HepG2 (cell line): ENCODE data around the gene THRB. TPM values are rescaled to one million over a fixed set of nuclear protein-coding genes. Genes with fewer than 3 reads are reported as not detected.

Experiments
- ARID4A ChIP-seq: sonication (generic); formaldehyde crosslinking; IDR thresholded peaks from 2 replicates; pipeline ENCODE4 v1.5.0; 2020; ENCODE audit warnings: mild to moderate bottlenecking, missing genetic modification reagents, borderline replicate concordance
- CBX5 ChIP-seq: sonication (generic); formaldehyde crosslinking; IDR thresholded peaks from 2 replicates; pipeline ENCODE4 v1.4.0; 2020; ENCODE audit warnings: missing genetic modification reagents, borderline replicate concordance
- DZIP1 ChIP-seq: sonication (generic); formaldehyde crosslinking; IDR thresholded peaks from 2 replicates; pipeline ENCODE4 v1.5.0; 2020; ENCODE audit warnings: mild to moderate bottlenecking, missing genetic modification reagents
- GABPB1 ChIP-seq: IDR thresholded peaks from 2 replicates; pipeline ENCODE4 v1.6.1; 2016; ENCODE audit warnings: mild to moderate bottlenecking, missing genetic modification reagents, moderate library complexity, missing compliant biosample characterization
- HNRNPL ChIP-seq: fragments of 200-400 bp; formaldehyde crosslinking; IDR thresholded peaks from 2 replicates; pipeline ENCODE4 v1.6.1; 2017; ENCODE audit warnings: mild to moderate bottlenecking, low read depth, low read length
- MTF2 ChIP-seq: sonication (generic); formaldehyde crosslinking; IDR thresholded peaks from 2 replicates; pipeline ENCODE4 v1.5.0; 2020; ENCODE audit warnings: missing genetic modification reagents, borderline replicate concordance
- POLR2A ChIP-seq, 2 experiments: IDR thresholded peaks; 2 replicates each; pipeline ENCODE4 v1.6.1; 2011; ENCODE audit warnings: low read depth in 2 of 2, low read length in 2 of 2, mild to moderate bottlenecking in 1 of 2, moderate library complexity in 1 of 2; ENCODE audit not compliant: insufficient read depth in 1 of 2
- TBX2 ChIP-seq: sonication (generic); formaldehyde crosslinking; IDR thresholded peaks from 2 replicates; pipeline ENCODE4 v1.5.0; 2020; ENCODE audit warnings: missing genetic modification reagents, mild to moderate bottlenecking, borderline replicate concordance
- ZBED4 ChIP-seq: sonication (generic); formaldehyde crosslinking; IDR thresholded peaks from 2 replicates; pipeline ENCODE4 v1.4.0; 2020; ENCODE audit warnings: missing genetic modification reagents, borderline replicate concordance
- ZBTB37 ChIP-seq: sonication (generic); formaldehyde crosslinking; IDR thresholded peaks from 2 replicates; pipeline ENCODE4 v1.4.0; 2020; ENCODE audit warnings: mild to moderate bottlenecking, missing genetic modification reagents
- ZKSCAN8 ChIP-seq: IDR thresholded peaks from 2 replicates; pipeline ENCODE4 v1.6.1; 2016; ENCODE audit warnings: borderline replicate concordance, missing genetic modification reagents, missing compliant biosample characterization
- ZNF333 ChIP-seq: sonication (generic); formaldehyde crosslinking; IDR thresholded peaks from 2 replicates; pipeline ENCODE4 v1.4.0; 2020; ENCODE audit warnings: mild to moderate bottlenecking, missing genetic modification reagents, borderline replicate concordance
- ZNF441 ChIP-seq: sonication (generic); formaldehyde crosslinking; IDR thresholded peaks from 2 replicates; pipeline ENCODE4 v1.7.0; 2021; ENCODE audit warnings: missing genetic modification reagents, borderline replicate concordance
- ZNF549 ChIP-seq: sonication (generic); formaldehyde crosslinking; IDR thresholded peaks from 2 replicates; pipeline ENCODE4 v1.5.0; 2020; ENCODE audit warnings: missing genetic modification reagents
- ZNF672 ChIP-seq: sonication (generic); formaldehyde crosslinking; IDR thresholded peaks from 2 replicates; pipeline ENCODE4 v1.8.1; 2022; ENCODE audit warnings: missing genetic modification reagents
- polyA plus RNA-seq, 8 experiments: library from polyadenylated mRNA; depleted of rRNA in 3 of 8; stranded (reverse) in 7 of 8; unstranded in 1 of 8; fragments of >200 nt; fragmentation: Illumina TruSeq in 4 of 8; extraction: Trizol in 4 of 8; gene quantifications; 2 replicates each; pipeline versions ENCODE4 v1.2.1 to v1.2.3, GENCODE V29; 2011 to 2016; ENCODE audit warnings: low read depth in 4 of 8, missing spikeins in 1 of 8, mixed read lengths in 1 of 8; ENCODE audit not compliant: insufficient read depth in 1 of 8
- total RNA-seq, 5 experiments: library from RNA; depleted of rRNA; stranded (reverse); fragments of >200 nt; fragmentation: Illumina TruSeq; extraction: Trizol; gene quantifications; 2 replicates each; pipeline ENCODE4 v1.2.3, GENCODE V29; 2016; ENCODE audit warnings: low read depth in 1 of 5

Gene THRB
- total and polyA plus RNA-seq, 2 of the 13 experiments (the other 11 are each of a cell fraction or from before 2014, with no cell fraction given): 4.7 to 22.7 TPM

GRCh38 chr3:24493746-24494617 is 668 bp downstream of the THRB start (continued):
- TF ChIP-seq ARID4A (CRISPR knock-in tag) (peak; percentile 76), ZNF441 (CRISPR knock-in tag) (peak; percentile 78; the same call in 1 of the 2 replicates), ZBED4 (CRISPR knock-in tag) (no peak), ZKSCAN8 (CRISPR knock-in tag) (no peak), TBX2 (CRISPR knock-in tag) (0 out of 2 replicates have a peak, but pooled peaks have one; percentile 33), MTF2 (no peak), ZNF333 (CRISPR knock-in tag) (0 out of 2 replicates have a peak, but pooled peaks have one; percentile 28), ZNF549 (CRISPR knock-in tag) (no peak), ZBTB37 (CRISPR knock-in tag) (no peak), ZNF672 (CRISPR knock-in tag) (no peak), DZIP1 (CRISPR knock-in tag) (0 out of 2 replicates have a peak, but pooled peaks have one; percentile 56), POLR2A (IDR thresholded peaks at IDR 0.05; ENCODE audit: insufficient read depth in 1 of 2, low read depth in 2 of 2, low read length in 2 of 2) (peak; percentile 28 to 59; a peak in 3 of 4 replicates), CBX5 (CRISPR knock-in tag) (no peak), GABPB1 (CRISPR knock-in tag) (peak; percentile 33; the same call in 1 of the 2 replicates), HNRNPL (0 out of 2 replicates have a peak, but pooled peaks have one; percentile 38)
